Fibroblast of gingiva (primary cell): ENCODE data around the gene CLDN2.
"Not testable (repeated sequence)": the region's sequence is repeated elsewhere in the genome, so short reads cannot be mapped to it uniquely, and the experiment has no call there.

ENCODE experiments used
- DNase-seq: peaks from one replicate; pipeline ENCODE4 v3.0.0-alpha.2; 2011; ENCODE audit warnings: low read depth

Gene CLDN2

DNA sequence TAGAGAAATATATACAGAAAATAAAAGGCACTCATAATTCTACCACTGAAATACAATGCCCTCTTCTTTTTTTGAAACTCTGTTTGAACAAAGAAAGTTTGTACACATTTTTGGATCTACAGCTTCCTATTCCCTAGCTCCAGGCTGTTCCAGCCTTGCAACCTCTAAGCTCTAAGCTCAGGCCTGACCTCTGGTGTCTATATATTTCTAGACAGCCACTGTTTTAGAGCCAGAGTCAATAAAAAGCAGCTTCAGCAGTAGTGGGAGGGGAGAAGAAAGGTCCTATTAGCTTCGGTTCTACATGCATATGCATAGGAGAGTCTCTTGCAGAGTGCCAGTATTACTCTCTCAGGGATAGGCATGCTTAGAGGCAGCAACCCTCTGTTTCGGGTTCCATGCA is 39.7 kb downstream of the CLDN2 start:
- DNase-seq, result peak; percentile 7

DNA sequence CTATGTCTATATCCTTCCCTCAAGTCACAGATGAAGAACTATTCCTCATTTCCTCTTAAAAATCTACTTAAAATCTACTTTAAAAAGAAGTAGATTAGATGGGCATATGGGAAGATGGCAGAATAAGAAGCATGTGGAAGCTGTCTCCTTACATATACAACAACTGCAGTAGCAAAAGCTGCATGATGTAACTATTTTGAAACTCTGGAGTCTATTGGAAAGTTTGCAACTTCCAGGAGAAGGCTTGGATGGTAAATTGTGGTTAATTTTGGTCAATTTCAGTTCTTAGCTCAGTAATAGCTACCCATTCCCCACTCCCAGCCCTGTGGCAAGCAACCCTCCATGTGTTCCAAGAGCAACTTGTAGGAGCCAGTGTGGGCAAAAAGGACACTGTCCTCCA is 42.9 kb downstream of the CLDN2 start:
- DNase-seq, result peak; percentile 7

DNA sequence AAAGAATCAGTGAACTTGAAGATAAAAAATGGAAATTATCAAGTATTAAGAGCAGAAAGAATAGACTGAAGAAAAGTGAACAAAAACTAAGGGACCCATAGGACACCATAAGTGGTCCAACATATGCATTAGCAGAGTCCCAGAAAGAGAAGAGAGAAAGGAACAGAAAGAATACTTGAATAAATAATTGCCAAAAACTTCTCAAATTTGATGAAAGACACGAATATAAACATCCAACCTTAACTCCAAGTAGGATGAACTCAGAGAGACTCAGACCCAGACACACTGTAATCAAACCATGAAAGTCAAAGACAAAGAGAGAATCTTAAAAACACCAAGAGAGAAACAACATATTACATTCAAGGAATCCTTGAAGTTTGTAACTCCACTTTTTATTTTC is 44.1 kb downstream of the CLDN2 start:
- no peak for DNase-seq

DNA sequence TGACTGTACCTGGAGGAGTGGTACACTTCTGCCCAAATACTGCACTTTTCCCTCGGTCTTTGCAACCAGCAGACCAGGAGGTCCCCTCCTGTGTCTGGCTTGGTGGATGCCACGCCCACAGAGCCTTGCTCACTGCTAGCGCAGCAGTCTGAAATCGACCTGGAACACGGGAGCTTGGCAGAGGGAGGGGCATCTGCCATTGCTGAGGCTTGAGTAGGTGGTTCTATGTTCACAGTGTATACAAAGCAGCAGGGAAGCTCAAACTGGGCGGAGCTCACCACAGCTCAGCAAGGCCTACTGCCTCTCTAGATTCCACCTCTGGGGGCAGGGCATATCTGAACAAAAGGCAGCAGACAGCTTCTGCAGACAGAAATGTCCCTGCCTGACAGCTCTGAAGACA is 46.3 kb downstream of the CLDN2 start:
- DNase-seq, result not testable (repeated sequence)

DNA sequence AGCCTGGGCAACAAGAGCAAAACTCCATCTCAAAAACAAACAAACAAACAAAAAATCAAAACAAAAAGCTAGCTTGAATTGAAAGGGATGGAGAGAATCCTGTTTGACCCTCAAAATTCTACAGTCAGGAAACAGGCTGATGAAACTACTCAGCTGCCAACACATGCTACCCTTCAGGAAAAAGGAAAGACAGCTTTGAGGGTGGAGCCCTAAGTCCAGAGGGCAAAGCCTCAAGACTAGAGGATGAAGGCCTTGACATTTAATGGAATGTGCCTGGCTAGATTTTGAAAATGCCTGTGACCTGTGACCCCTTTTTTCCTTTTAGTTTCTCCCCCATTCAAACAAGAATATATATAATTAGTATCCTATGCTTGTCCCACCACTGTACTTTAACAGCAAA is 52.7 kb downstream of the CLDN2 start:
- DNase-seq, result no peak

DNA sequence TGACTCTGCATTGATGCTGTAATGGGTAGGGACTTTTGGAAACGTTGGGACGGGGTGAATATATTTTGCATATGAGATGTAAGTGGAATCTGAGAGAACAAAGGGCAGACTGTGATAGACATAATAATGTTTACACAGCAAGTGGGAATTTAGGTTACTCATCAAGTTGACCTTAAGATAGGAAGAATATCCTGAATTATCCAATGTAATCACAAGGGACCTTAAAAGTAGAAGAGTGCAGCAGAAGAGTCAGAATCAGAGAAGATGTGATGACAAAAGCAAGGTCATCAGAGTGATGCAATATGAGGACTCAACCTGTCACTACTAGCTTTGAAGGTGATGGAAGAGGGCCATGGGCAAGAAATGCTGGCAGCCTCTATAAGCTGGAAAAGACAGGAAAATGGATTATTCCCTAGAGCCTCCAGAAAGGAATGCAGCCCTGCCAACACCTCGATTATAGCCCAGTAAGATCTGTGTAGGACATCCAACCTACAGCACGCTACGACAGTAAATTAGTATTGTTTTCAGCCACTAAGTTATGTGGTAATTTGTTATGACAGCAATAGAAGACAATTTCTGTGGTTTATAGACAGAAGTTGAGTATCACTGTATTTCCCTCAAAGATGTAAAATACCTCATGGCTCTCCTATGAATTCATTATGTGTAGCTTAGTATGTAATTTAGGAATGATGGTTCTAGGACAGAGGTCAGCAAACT is 53.4 kb downstream of the CLDN2 start:
- DNase-seq, result peak; percentile 0

DNA sequence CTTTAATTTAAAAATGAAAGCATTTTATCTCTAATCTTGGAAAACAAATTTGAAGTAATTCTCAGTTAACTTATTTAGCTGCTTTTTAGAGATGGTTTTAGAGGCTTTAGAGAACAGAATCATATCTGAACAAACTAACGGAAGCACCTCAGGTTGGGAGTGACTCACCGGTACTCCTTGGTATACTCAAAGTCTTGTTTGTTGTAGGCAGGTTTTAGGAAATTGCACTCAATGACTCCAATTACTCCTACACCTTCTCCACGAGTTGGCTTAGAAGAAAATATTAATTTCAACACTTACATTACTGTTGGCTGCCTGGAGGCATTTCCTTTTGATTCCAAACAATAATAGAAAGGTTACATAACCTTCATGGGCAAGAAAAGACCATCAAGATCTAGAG is 56.2 kb downstream of the CLDN2 start:
- DNase-seq, result no peak
